ENCODE data around the gene FNDC3B. TPM values are rescaled to one million over a fixed set of nuclear protein-coding genes. Genes with fewer than 3 reads are reported as not detected.

Gene FNDC3B
- total and polyA plus RNA-seq, 2 donors (not counting 3 experiments of a cell fraction or from before 2014, with no cell fraction given): 91.6 to 295 TPM

DNA sequence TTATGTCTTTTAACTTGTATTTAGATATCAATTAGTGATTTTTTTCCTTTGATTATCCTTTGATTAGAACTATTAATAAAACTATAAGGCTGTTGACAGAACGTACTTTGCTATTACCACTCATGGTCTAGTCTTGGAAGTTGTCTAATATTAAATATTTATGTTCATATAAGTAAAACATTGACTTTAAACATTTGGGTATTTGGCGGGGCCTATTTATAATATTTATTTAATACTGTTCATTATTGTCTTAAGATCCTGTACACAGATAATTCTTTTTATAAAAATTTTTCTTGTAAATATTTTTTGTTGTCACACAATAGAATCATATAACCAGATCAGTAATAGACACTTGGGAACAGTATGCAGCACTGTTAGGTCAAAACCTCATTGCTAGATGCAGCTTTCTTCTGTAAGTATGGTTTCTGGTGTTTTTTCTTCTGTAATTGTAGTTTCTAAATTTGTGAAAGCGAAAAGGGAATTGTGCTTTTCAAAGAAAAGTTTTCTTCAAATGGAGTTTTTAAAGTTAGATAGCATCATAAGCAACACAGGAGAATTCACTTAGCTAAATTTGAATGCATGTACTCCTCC, 93.4 kb downstream of the FNDC3B start:
- H2AFZ ChIP-seq (ENCODE audit: low read depth, low read length): no peak overlapping the region
- FAIRE-seq (no peak), DNase-seq (ENCODE audit: low read depth, low spot score) (no peak)
- H3K4me1 ChIP-seq (ENCODE audit: control insufficient read depth, extremely low read depth, insufficient read depth, low read length): peaks cover 79% of the 10 kb centered on the region
- no peak overlapping the region for H3K27ac ChIP-seq (ENCODE audit: insufficient read depth, low read depth, low read length)
- dilution Hi-C loops (cut with MboI; ENCODE audit: extremely low pct_ligation_motif_present, low sequenced_read_pairs): no loop called here
- H3K79me2 ChIP-seq (ENCODE audit: control insufficient read depth, insufficient read depth, low read length): peaks cover 70% of the 10 kb centered on the region
- TF ChIP-seq, protein P1, sequence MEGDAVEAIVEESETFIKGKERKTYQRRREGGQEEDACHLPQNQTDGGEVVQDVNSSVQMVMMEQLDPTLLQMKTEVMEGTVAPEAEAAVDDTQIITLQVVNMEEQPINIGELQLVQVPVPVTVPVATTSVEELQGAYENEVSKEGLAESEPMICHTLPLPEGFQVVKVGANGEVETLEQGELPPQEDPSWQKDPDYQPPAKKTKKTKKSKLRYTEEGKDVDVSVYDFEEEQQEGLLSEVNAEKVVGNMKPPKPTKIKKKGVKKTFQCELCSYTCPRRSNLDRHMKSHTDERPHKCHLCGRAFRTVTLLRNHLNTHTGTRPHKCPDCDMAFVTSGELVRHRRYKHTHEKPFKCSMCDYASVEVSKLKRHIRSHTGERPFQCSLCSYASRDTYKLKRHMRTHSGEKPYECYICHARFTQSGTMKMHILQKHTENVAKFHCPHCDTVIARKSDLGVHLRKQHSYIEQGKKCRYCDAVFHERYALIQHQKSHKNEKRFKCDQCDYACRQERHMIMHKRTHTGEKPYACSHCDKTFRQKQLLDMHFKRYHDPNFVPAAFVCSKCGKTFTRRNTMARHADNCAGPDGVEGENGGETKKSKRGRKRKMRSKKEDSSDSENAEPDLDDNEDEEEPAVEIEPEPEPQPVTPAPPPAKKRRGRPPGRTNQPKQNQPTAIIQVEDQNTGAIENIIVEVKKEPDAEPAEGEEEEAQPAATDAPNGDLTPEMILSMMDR (IDR thresholded peaks at IDR 0.05; ENCODE audit: extremely low read depth in 1 of 2, insufficient read depth in 1 of 2, low read depth in 1 of 2, low read length in 2 of 2): no peak
- TF ChIP-seq POLR2A (IDR thresholded peaks at IDR 0.05; ENCODE audit: low read depth, low read length): no peak
- no peak for TF ChIP-seq GATA2 (IDR thresholded peaks at IDR 0.05; ENCODE audit: insufficient read depth, insufficient read length, low read depth, low read length)
- TF ChIP-seq EZH2 (IDR thresholded peaks at IDR 0.05; ENCODE audit: borderline replicate concordance, low read depth, low read length, severe bottlenecking): no peak
- TF ChIP-seq MYC (IDR thresholded peaks at IDR 0.05; ENCODE audit: low read depth, low read length): no peak
- TF ChIP-seq FOS (IDR thresholded peaks at IDR 0.05; ENCODE audit: borderline replicate concordance, insufficient read depth, low read length): no peak
- TF ChIP-seq POLR2AphosphoS5 (IDR thresholded peaks at IDR 0.05; ENCODE audit: insufficient read depth, low read depth, low read length): no peak
- TF ChIP-seq, protein P2, sequence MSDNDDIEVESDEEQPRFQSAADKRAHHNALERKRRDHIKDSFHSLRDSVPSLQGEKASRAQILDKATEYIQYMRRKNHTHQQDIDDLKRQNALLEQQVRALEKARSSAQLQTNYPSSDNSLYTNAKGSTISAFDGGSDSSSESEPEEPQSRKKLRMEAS (IDR thresholded peaks at IDR 0.05; ENCODE audit: insufficient read depth, insufficient read length): no peak
- no peak for TF ChIP-seq JUN (IDR thresholded peaks at IDR 0.05; ENCODE audit: borderline replicate concordance, insufficient read depth, insufficient read length, low read depth)
- no peaks in the 10 kb centered on the region for H3K27me3 ChIP-seq (ENCODE audit: control insufficient read depth in 2 of 2, insufficient read depth in 2 of 2, low read length in 2 of 2)
- no TSS peak for BruUV-seq (replicated peaks)
- no peak overlapping the region for H3K4me3 ChIP-seq (replicated peaks in 1 of 3; ENCODE audit: insufficient read depth in 1 of 3, low read depth in 1 of 3, low read length in 3 of 3)
- no peaks in the 10 kb centered on the region for H3K9me3 ChIP-seq (replicated peaks; ENCODE audit: control insufficient read depth, insufficient read depth, low read length)
- H3K4me2 ChIP-seq (ENCODE audit: insufficient read depth, low read length): no peak overlapping the region
- no peak overlapping the region for H3K9ac ChIP-seq (replicated peaks; ENCODE audit: extremely low read depth, insufficient read depth, low read length)
- H4K20me1 ChIP-seq (replicated peaks; ENCODE audit: control insufficient read depth, extremely low read depth, insufficient read depth, low read length): peaks cover 2% of the 10 kb centered on the region
- POLR2A ChIA-PET: no interaction called here
- H3K36me3 ChIP-seq (ENCODE audit: control insufficient read depth in 2 of 2, extremely low read depth in 1 of 2, insufficient read depth in 2 of 2, low read length in 2 of 2): peaks cover 4 to 8% of the 10 kb centered on the region in 2 experiments
- intact Hi-C loops (cut with micrococcal nuclease): no loop called here
- no peaks in the 10 kb centered on the region for H3K9me1 ChIP-seq (replicated peaks; ENCODE audit: control insufficient read depth, extremely low read depth, insufficient read depth, low read length)
- CTCF ChIA-PET: no interaction called here
